Measurements from ENCODE around the gene GPSM3. TPM values are rescaled to one million over a fixed set of nuclear protein-coding genes. Genes with fewer than 3 reads are reported as not detected.
"Not testable (repeated sequence)": the region's sequence is repeated elsewhere in the genome, so short reads cannot be mapped to it uniquely, and the experiment has no call there.

GPSM3 gene
- total RNA-seq, 6 experiments from 2014 or later, result 4.0 to 10.1 (median 7.6) TPM

DNA sequence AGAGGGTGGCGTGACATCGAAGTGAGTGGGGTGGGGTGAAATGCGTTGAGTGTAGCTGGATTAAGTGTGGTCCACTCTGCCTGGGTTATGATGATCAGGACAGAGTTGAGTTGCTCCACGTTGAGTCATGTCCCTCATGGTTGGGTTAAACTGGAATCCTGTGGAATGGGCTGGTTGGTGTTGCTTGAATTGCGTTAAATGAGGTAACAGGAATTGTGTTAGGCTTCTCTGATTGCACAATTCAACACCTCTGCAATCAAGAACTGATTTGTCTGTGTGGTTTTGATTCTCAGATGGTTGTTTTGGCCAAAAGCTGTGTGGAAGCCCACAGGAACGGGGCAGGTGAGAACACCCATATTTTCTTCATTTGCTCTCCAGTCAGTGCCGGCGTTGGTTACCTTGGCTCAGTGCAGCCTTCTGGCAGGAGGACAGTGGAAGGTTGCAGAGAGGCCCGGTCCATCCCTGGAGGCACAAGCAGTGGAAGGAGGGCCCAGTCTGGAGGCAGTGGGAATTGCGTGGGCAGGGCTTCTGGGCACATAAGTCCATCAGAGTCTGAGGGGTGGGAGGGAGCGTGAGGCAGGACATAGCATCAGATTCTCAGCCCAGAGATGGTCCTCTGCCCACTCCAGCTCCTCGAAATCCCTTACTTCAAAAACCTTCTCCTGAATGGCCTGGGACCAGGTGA, 19.8 kb upstream of the GPSM3 start:
- TF ChIP-seq, protein P1, sequence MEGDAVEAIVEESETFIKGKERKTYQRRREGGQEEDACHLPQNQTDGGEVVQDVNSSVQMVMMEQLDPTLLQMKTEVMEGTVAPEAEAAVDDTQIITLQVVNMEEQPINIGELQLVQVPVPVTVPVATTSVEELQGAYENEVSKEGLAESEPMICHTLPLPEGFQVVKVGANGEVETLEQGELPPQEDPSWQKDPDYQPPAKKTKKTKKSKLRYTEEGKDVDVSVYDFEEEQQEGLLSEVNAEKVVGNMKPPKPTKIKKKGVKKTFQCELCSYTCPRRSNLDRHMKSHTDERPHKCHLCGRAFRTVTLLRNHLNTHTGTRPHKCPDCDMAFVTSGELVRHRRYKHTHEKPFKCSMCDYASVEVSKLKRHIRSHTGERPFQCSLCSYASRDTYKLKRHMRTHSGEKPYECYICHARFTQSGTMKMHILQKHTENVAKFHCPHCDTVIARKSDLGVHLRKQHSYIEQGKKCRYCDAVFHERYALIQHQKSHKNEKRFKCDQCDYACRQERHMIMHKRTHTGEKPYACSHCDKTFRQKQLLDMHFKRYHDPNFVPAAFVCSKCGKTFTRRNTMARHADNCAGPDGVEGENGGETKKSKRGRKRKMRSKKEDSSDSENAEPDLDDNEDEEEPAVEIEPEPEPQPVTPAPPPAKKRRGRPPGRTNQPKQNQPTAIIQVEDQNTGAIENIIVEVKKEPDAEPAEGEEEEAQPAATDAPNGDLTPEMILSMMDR (IDR thresholded peaks at IDR 0.05), result no peak
- H3K4me3 Mint-ChIP-seq, result no peak overlapping the region
- no peaks in the 10 kb centered on the region for H3K9me3 Mint-ChIP-seq
- H3K27ac Mint-ChIP-seq, result no peak overlapping the region
- no peak for DNase-seq
- no peaks in the 10 kb centered on the region for H3K4me1 Mint-ChIP-seq (ENCODE audit: low read depth)
- H3K36me3 Mint-ChIP-seq (ENCODE audit: low read depth), result no peaks in the 10 kb centered on the region
- H3K27me3 Mint-ChIP-seq (ENCODE audit: insufficient read depth), result peaks cover 34% of the 10 kb centered on the region

DNA sequence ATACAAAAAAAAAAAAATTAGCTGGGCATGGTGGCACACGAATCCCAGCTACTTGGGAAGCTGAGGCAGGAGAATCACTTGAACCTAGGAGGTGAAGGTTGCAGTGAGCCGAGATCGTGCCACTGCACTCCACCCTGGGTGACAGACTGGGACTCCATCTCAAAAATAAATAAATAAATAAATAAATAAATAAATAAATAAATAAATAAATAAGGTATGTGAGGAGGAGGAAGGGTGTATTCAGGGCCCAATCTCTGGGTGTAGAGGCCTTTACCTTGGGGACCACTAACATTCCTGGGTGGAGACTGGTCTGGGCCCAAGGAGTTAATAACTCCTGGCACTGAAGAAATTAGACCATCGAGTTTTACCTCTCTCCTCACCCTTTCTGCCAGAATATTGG, 19.0 kb upstream of the GPSM3 start:
- DNase-seq; H3K4me1 Mint-ChIP-seq (ENCODE audit: low read depth); H3K36me3 Mint-ChIP-seq (ENCODE audit: low read depth); H3K9me3 Mint-ChIP-seq; H3K27ac Mint-ChIP-seq; H3K4me3 Mint-ChIP-seq: not testable (repeated sequence)
- peaks cover 28% of the 10 kb centered on the region for H3K27me3 Mint-ChIP-seq (ENCODE audit: insufficient read depth)

DNA sequence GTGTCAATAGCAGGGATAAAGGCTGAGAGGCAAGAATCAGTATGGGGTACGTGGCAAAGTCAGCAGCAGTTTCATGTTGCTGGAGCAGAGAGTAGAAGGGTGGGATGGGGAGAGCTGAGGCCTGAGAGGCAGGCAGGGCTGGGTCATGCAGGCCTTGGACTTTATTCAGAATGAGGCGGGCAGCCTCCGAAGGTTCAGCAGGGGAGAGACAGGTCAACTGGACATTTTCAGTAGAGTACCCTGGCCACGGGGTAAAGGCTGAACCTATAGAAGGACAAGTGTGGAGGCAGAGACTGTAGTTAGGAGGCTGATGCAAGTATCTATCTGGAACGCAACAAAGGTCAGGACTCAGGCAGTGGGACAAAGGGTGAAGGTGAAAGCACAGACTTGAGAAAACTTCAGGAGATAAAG, 17.8 kb upstream of the GPSM3 start:
- H3K9me3 Mint-ChIP-seq, result peaks cover 5% of the 10 kb centered on the region
- TF ChIP-seq, protein P1 (IDR thresholded peaks at IDR 0.05), result no peak
- no peak overlapping the region for H3K27ac Mint-ChIP-seq
- peaks cover 19% of the 10 kb centered on the region for H3K27me3 Mint-ChIP-seq (ENCODE audit: insufficient read depth)
- DNase-seq, result no peak
- no peaks in the 10 kb centered on the region for H3K4me1 Mint-ChIP-seq (ENCODE audit: low read depth)
- H3K4me3 Mint-ChIP-seq, result no peak overlapping the region
- H3K36me3 Mint-ChIP-seq (ENCODE audit: low read depth), result no peaks in the 10 kb centered on the region; the same call in 1 of the 2 replicates

DNA sequence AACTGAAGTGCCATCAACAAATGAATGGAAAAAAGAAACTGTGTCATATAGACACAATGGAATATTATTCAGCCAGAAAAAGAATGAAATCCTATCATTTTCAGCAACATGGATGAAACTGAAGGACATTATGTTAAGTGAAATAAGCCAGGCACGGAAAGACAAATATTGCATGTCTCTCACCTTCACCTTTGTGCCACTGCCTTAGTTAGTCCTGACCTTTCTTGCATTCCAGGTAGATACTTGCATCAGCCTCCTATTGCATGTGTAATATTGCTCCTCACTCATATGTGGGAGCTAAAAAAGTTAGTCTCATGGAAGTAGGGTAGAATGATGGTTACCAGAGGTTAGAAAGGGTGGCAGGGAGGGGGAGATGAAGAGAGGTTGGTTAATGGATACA, 16.6 kb upstream of the GPSM3 start:
- H3K36me3 Mint-ChIP-seq (ENCODE audit: low read depth), result no peaks in the 10 kb centered on the region; the same call in 1 of the 2 replicates
- H3K4me1 Mint-ChIP-seq (ENCODE audit: low read depth), result no peaks in the 10 kb centered on the region
- no peak overlapping the region for H3K27ac Mint-ChIP-seq
- DNase-seq, result no peak
- H3K27me3 Mint-ChIP-seq (ENCODE audit: insufficient read depth), result peaks cover 17% of the 10 kb centered on the region
- TF ChIP-seq, protein P1 (IDR thresholded peaks at IDR 0.05), result no peak
- H3K9me3 Mint-ChIP-seq, result peaks cover 5% of the 10 kb centered on the region
- no peak overlapping the region for H3K4me3 Mint-ChIP-seq

- Mint-ChIP-seq H3K36me3 (ENCODE audit: low read depth) (no peaks in the 10 kb centered on the region; the same call in 1 of the 2 replicates), H3K4me3 (no peak overlapping the region), H3K27ac (no peak overlapping the region), H3K9me3 (peaks cover 5% of the 10 kb centered on the region), H3K4me1 (ENCODE audit: low read depth) (no peaks in the 10 kb centered on the region), H3K27me3 (ENCODE audit: insufficient read depth) (peaks cover 21% of the 10 kb centered on the region)
- no peak for DNase-seq
- TF ChIP-seq, protein P1 (IDR thresholded peaks at IDR 0.05), result no peak
Observed at GRCh38 chr6:32204268-32204715, 11.8 kb upstream of the GPSM3 start.

- Mint-ChIP-seq H3K9me3 (peaks cover 5% of the 10 kb centered on the region), H3K4me3 (no peak overlapping the region), H3K27me3 (ENCODE audit: insufficient read depth) (peaks cover 17% of the 10 kb centered on the region), H3K4me1 (ENCODE audit: low read depth) (no peaks in the 10 kb centered on the region), H3K27ac (no peak overlapping the region), H3K36me3 (ENCODE audit: low read depth) (no peaks in the 10 kb centered on the region; the same call in 1 of the 2 replicates)
- no peak for DNase-seq
- TF ChIP-seq, protein P1 (IDR thresholded peaks at IDR 0.05), result no peak
Observed at GRCh38 chr6:32203426-32204267, 11.2 kb upstream of the GPSM3 start.

All from HFFc6 (cell line).